HCT116 (cell line): ENCODE data around the gene CALCA. TPM values are rescaled to one million over a fixed set of nuclear protein-coding genes. Genes with fewer than 3 reads are reported as not detected.

Experiments used
- ATAC-seq: fragments of 200-7000 bp; cut with Tn5 transposase; 2 replicates; pipeline ENCODE4 v1.9.1; 2020; ENCODE audit warnings: mild to moderate bottlenecking, moderate library complexity
- BruUV-seq: library from RNA; stranded (reverse); fragments of 400-500 nt; replicated peaks from 2 replicates; lab custom pipeline; 2021; lab: Mats Ljungman, UMichigan
- CTCF ChIA-PET: fragments of 300-600 bp; sonication (Branson Sonifier 250); formaldehyde crosslinking; loops from one replicate; lab custom pipeline; 2021; ENCODE audit warnings: antibody characterized with exemption; lab: Charles Lee
- POLR2A ChIA-PET: fragments of 300-600, 350-600 bp; sonication (Branson Sonifier 250); formaldehyde crosslinking; loops from one replicate; lab custom pipeline; 2021; ENCODE audit warnings: antibody characterized with exemption; lab: Charles Lee
- RAD21 ChIA-PET, 2 experiments: fragments of 300-600 bp; sonication (Branson Sonifier 250); formaldehyde crosslinking; loops; one replicate each; lab custom pipeline; 2023; ENCODE audit warnings: low total read pairs in 2 of 2; ENCODE audit not compliant: uncharacterized antibody in 2 of 2, unreplicated experiment in 2 of 2, low non-redundant PET in 1 of 2; lab: Charles Lee
- DNase-seq: peaks from one replicate; pipeline ENCODE4 v3.0.0-alpha.2; 2010; ENCODE audit warnings: low read depth, low spot score
- H2AFZ ChIP-seq: fragments of 200-600 bp; shearing (Covaris generic), sonication (generic); 2 replicates; pipeline ENCODE4 v1.6.1; 2017; ENCODE audit warnings: low read depth, mixed run types, mixed read lengths, antibody characterized with exemption, low read length; ENCODE audit not compliant: poor library complexity, severe bottlenecking
- H3K27ac ChIP-seq: 2 replicates; pipeline ENCODE4 v1.5.1; 2012; ENCODE audit warnings: low read depth, low read length
- H3K27me3 ChIP-seq: fragments of 200-600 bp; sonication (generic); 2 replicates; pipeline ENCODE4 v1.6.1; 2016; ENCODE audit warnings: mixed run types, low read length, mixed read lengths; ENCODE audit not compliant: insufficient read depth
- H3K36me3 ChIP-seq, 2 experiments: fragments of 200-500 bp in 1 of 2; fragments of 200-600 bp in 1 of 2; sonication (Bioruptor generic) in 1 of 2; sonication (generic) in 1 of 2; 2 replicates each; pipeline versions ENCODE4 v1.5.1 to v1.6.1; 2014 to 2016; ENCODE audit warnings: low read length in 2 of 2, inconsistent platforms in 1 of 2, mixed read lengths in 1 of 2, mixed run types in 1 of 2; ENCODE audit not compliant: insufficient read depth in 2 of 2, control insufficient read depth in 1 of 2
- H3K4me1 ChIP-seq, 2 experiments: fragments of 200-600 bp in 1 of 2; sonication (generic) in 1 of 2; 2 replicates each; pipeline versions ENCODE4 v1.5.1 to v1.6.1; 2012 to 2017; ENCODE audit warnings: low read length in 2 of 2, inconsistent platforms in 1 of 2, mild to moderate bottlenecking in 1 of 2, mixed read lengths in 1 of 2, mixed run types in 1 of 2, moderate library complexity in 1 of 2; ENCODE audit not compliant: insufficient read depth in 2 of 2, control insufficient read depth in 1 of 2
- H3K4me2 ChIP-seq: fragments of 200-600 bp; sonication (generic); 2 replicates; pipeline ENCODE4 v1.6.1; 2017; ENCODE audit warnings: mixed run types, low read length, mixed read lengths
- H3K4me3 ChIP-seq, 2 experiments: fragments of 200-600 bp in 1 of 2; sonication (generic) in 1 of 2; replicated peaks in 1 of 2; 2 replicates each; pipeline ENCODE4 v1.5.1; 2011 to 2016; ENCODE audit warnings: low read length in 2 of 2, control low read depth in 1 of 2, low read depth in 1 of 2, mild to moderate bottlenecking in 1 of 2, mixed read lengths in 1 of 2, mixed run types in 1 of 2
- H3K79me2 ChIP-seq: fragments of 200-600 bp; sonication (generic); 2 replicates; pipeline ENCODE4 v1.6.1; 2017; ENCODE audit warnings: mild to moderate bottlenecking, mixed run types, low read length, moderate library complexity, mixed read lengths; ENCODE audit not compliant: insufficient read depth
- H3K9ac ChIP-seq: fragments of 200-600 bp; sonication (generic); 2 replicates; pipeline ENCODE4 v1.6.1; 2016; ENCODE audit warnings: low read length, mixed read lengths
- H3K9me2 ChIP-seq: fragments of 200-600 bp; sonication (generic), shearing (Covaris generic); 2 replicates; pipeline ENCODE4 v1.6.1; 2017; ENCODE audit warnings: mixed run types, mild to moderate bottlenecking, moderate library complexity; ENCODE audit not compliant: insufficient read depth
- H3K9me3 ChIP-seq, 2 experiments: fragments of 200-500 bp in 1 of 2; fragments of 200-600 bp in 1 of 2; sonication (Bioruptor generic) in 1 of 2; sonication (generic) in 1 of 2; 2 replicates each; pipeline ENCODE4 v1.6.1; 2014 to 2017; ENCODE audit warnings: low read length in 2 of 2, mixed read lengths in 2 of 2, inconsistent platforms in 1 of 2, low read depth in 1 of 2, mild to moderate bottlenecking in 1 of 2, mixed run types in 1 of 2, moderate library complexity in 1 of 2; ENCODE audit not compliant: control insufficient read depth in 1 of 2, insufficient read depth in 1 of 2
- H4K20me1 ChIP-seq: fragments of 200-600 bp; sonication (generic), shearing (Covaris generic); 2 replicates; pipeline ENCODE4 v1.6.1; 2017; ENCODE audit warnings: mixed run types, mild to moderate bottlenecking, moderate library complexity; ENCODE audit not compliant: insufficient read depth
- ELF1 ChIP-seq: IDR thresholded peaks from 2 replicates; pipeline ENCODE4 v1.6.1; 2012; ENCODE audit warnings: low read depth, borderline replicate concordance
- MAX ChIP-seq: IDR thresholded peaks from 2 replicates; pipeline ENCODE4 v1.6.1; 2012
- POLR2A ChIP-seq: IDR thresholded peaks from 2 replicates; pipeline ENCODE4 v1.7.0; 2011; ENCODE audit warnings: borderline replicate concordance; ENCODE audit not compliant: insufficient read depth, insufficient read length; ENCODE audit errors: extremely low read depth
- SRF ChIP-seq: IDR thresholded peaks from 2 replicates; pipeline ENCODE4 v1.6.1; 2012; ENCODE audit warnings: low read depth
- YY1 ChIP-seq: IDR thresholded peaks from 2 replicates; pipeline ENCODE4 v1.6.1; 2011; ENCODE audit warnings: low read length, low read depth, moderate library complexity, mild to moderate bottlenecking; ENCODE audit not compliant: insufficient replicate concordance; ENCODE audit errors: extremely low read depth
- ZBTB33 ChIP-seq: IDR thresholded peaks from 2 replicates; pipeline ENCODE4 v1.6.1; 2011; ENCODE audit warnings: mild to moderate bottlenecking, low read length, moderate library complexity; ENCODE audit not compliant: insufficient replicate concordance; ENCODE audit errors: extremely low read depth
- ZFX ChIP-seq: fragments of 450-650 bp; IDR thresholded peaks from 2 replicates; pipeline ENCODE4 v1.6.1; 2017
- intact Hi-C: fragments of 100-400 bp; cut with micrococcal nuclease; formaldehyde crosslinking; loops from 2 replicates; pipeline ENCODE4 v1.10.0; 2022
- total RNA-seq: library from RNA; stranded (reverse); gene quantifications from one replicate; pipeline ENCODE4 v1.2.1, GENCODE V29; 2021; ENCODE audit not compliant: unreplicated experiment

The CALCA gene
- total RNA-seq, 1 experiment from 2014 or later = not detected

DNA sequence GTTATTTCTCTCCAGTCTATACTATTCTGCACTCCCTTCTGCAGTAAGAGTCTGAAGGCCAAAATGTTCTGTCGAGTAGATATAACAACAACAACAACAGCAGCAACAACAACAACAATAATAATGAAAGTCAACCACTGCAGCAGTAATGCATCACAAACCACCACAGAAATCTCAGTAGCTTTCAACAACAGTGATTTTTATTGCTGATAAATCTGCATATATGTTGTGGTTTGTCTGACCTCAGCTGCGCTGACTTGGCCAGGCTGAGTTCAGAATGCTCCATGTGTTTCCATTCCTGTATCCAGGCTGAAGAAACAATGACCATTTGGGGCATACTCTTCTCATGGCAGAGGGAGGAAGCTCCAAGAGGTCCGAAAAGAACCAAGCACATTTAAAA lies 47.8 kb downstream of the CALCA start:
- H3K4me2 ChIP-seq = no peak overlapping the region
- no TSS peak for BruUV-seq
- no peak overlapping the region for H3K9ac ChIP-seq
- DNase-seq (no peak), ATAC-seq (no peak)
- H3K4me3 ChIP-seq = no peak overlapping the region
- intact Hi-C loops = no loop called here
- no peaks in the 10 kb centered on the region for H3K4me1 ChIP-seq
- no peaks in the 10 kb centered on the region for H3K9me2 ChIP-seq
- no peak for TF ChIP-seq POLR2A
- TF ChIP-seq ZBTB33 = no peak
- TF ChIP-seq ELF1 = no peak
- TF ChIP-seq MAX = no peak
- TF ChIP-seq ZFX = no peak
- no peak for TF ChIP-seq YY1
- TF ChIP-seq SRF = no peak
- ChIA-PET RAD21 (no interaction called here), POLR2A (no interaction called here), CTCF (interaction anchor here (1.6 kb wide), 1 partner anchor 16 kb away, joined by 9 read pairs; no protein-coding TSS in a partner anchor)
- H4K20me1 ChIP-seq = no peaks in the 10 kb centered on the region
- H3K27me3 ChIP-seq = no peaks in the 10 kb centered on the region
- H3K79me2 ChIP-seq = no peaks in the 10 kb centered on the region
- no peak overlapping the region for H2AFZ ChIP-seq
- H3K36me3 ChIP-seq = no peaks in the 10 kb centered on the region
- no peak overlapping the region for H3K27ac ChIP-seq
- no peaks in the 10 kb centered on the region for H3K9me3 ChIP-seq

Other genes with a start within 250 kb of the CALCA start
- gene CYP2R1, start 80.1 kb downstream of the CALCA start, total RNA-seq = 18.3 TPM
- 0.22 TPM for gene CALCB, start 101.2 kb upstream of the CALCA start, total RNA-seq
- gene INSC, start 142.6 kb upstream of the CALCA start, total RNA-seq = 0.17 TPM